Calu3 (cell line): ENCODE data around the gene DMD. TPM values are rescaled to one million over a fixed set of nuclear protein-coding genes. Genes with fewer than 3 reads are reported as not detected.

Experiments used
- BruUV-seq: library from RNA; stranded (reverse); fragments of 400-500 nt; replicated peaks from 2 replicates; lab custom pipeline; 2021; lab: Mats Ljungman, UMichigan
- CTCF ChIA-PET: fragments of 300-600 bp; sonication (Branson Sonifier 250); formaldehyde crosslinking; loops from one replicate; lab custom pipeline; 2022; ENCODE audit warnings: antibody characterized with exemption; lab: Charles Lee
- DNase-seq: peaks from one replicate; pipeline ENCODE4 v3.0.0; 2022
- H3K27ac Mint-ChIP-seq: one replicate; pipeline ENCODE4 v1.8.0; 2022; ENCODE audit warnings: mixed read lengths; ENCODE audit not compliant: unreplicated experiment
- H3K27me3 Mint-ChIP-seq: one replicate; pipeline ENCODE4 v1.8.0; 2022; ENCODE audit warnings: mixed read lengths; ENCODE audit not compliant: unreplicated experiment
- H3K36me3 Mint-ChIP-seq: one replicate; pipeline ENCODE4 v1.8.0; 2022; ENCODE audit warnings: mild to moderate bottlenecking, moderate library complexity, mixed read lengths; ENCODE audit not compliant: insufficient read depth, unreplicated experiment
- H3K4me1 Mint-ChIP-seq: one replicate; pipeline ENCODE4 v1.8.0; 2022; ENCODE audit warnings: mild to moderate bottlenecking, low read depth, mixed read lengths; ENCODE audit not compliant: unreplicated experiment
- H3K4me3 Mint-ChIP-seq: one replicate; pipeline ENCODE4 v1.8.0; 2022; ENCODE audit warnings: mild to moderate bottlenecking, low read depth, moderate library complexity, mixed read lengths; ENCODE audit not compliant: unreplicated experiment
- H3K9me3 Mint-ChIP-seq: one replicate; pipeline ENCODE4 v1.8.0; 2022; ENCODE audit warnings: low read depth, mixed read lengths; ENCODE audit not compliant: unreplicated experiment
- intact Hi-C: fragments of 100-400 bp; cut with micrococcal nuclease; formaldehyde crosslinking; loops from one replicate; pipeline ENCODE4 v1.10.0; 2022; ENCODE audit not compliant: unreplicated experiment
- total RNA-seq: library from RNA; stranded (reverse); gene quantifications from 2 replicates; pipeline ENCODE4 v1.2.3, GENCODE V29; 2022
- TF ChIP-seq, protein P1 (sequence below): fragments of 200-600 bp; IDR thresholded peaks from one replicate; pipeline ENCODE4 v1.8.0; 2022; ENCODE audit warnings: antibody characterized with exemption; ENCODE audit not compliant: unreplicated experiment

Gene DMD
- total RNA-seq, 1 experiment from 2014 or later, result 11.6 TPM

DNA sequence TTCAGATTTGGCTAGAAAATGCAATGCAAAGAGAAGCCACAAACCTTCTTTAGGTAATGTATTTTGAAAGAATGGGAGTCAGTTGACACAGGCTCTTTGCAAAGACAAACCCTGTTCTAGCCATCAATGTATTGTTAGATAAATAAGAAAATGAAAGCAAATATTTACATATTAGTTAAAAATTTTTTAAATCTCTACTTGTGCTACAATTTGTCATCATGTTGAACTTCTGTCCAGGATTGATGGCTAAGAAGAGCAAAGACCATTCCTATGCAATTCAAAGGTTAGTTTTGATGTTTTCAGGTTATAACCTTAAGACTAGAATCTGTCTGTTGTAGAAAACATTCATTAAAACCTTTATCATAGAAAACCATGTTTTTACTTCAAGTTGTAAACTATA, 1350.7 kb downstream of the DMD start:
- Mint-ChIP-seq H3K9me3 (no peaks in the 10 kb centered on the region), H3K36me3 (no peaks in the 10 kb centered on the region), H3K27me3 (no peaks in the 10 kb centered on the region), H3K27ac (no peak overlapping the region), H3K4me1 (no peaks in the 10 kb centered on the region), H3K4me3 (no peak overlapping the region)
- TF ChIP-seq, protein P1, sequence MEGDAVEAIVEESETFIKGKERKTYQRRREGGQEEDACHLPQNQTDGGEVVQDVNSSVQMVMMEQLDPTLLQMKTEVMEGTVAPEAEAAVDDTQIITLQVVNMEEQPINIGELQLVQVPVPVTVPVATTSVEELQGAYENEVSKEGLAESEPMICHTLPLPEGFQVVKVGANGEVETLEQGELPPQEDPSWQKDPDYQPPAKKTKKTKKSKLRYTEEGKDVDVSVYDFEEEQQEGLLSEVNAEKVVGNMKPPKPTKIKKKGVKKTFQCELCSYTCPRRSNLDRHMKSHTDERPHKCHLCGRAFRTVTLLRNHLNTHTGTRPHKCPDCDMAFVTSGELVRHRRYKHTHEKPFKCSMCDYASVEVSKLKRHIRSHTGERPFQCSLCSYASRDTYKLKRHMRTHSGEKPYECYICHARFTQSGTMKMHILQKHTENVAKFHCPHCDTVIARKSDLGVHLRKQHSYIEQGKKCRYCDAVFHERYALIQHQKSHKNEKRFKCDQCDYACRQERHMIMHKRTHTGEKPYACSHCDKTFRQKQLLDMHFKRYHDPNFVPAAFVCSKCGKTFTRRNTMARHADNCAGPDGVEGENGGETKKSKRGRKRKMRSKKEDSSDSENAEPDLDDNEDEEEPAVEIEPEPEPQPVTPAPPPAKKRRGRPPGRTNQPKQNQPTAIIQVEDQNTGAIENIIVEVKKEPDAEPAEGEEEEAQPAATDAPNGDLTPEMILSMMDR, result no peak
- BruUV-seq, result no TSS peak
- intact Hi-C loops, result no loop called here
- CTCF ChIA-PET, result no interaction called here
- no peak for DNase-seq

DNA sequence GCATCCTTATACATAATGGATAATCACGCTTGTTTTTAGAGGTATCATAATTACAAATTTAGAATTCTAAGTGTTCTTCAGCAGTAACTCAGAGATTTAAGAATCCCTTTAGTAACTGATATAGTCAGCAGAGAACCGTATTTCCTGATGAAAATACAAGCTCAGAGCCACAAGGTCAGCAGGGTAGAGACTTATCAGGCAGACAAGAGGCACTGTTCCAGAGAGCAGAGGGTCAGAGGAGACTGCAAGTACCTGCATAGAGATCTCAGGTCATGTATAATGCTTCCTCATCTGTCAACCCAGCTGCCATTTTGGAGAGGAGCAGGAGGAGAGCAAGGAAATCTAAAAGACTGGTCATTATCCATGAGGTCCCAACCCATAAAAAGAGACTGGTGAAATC, 1352.4 kb downstream of the DMD start:
- intact Hi-C loops, result no loop called here
- Mint-ChIP-seq H3K36me3 (no peaks in the 10 kb centered on the region), H3K4me3 (no peak overlapping the region), H3K27me3 (no peaks in the 10 kb centered on the region), H3K27ac (no peak overlapping the region), H3K9me3 (no peaks in the 10 kb centered on the region), H3K4me1 (no peaks in the 10 kb centered on the region)
- no TSS peak for BruUV-seq
- TF ChIP-seq, protein P1, result no peak
- CTCF ChIA-PET, result no interaction called here
- no peak for DNase-seq

DNA sequence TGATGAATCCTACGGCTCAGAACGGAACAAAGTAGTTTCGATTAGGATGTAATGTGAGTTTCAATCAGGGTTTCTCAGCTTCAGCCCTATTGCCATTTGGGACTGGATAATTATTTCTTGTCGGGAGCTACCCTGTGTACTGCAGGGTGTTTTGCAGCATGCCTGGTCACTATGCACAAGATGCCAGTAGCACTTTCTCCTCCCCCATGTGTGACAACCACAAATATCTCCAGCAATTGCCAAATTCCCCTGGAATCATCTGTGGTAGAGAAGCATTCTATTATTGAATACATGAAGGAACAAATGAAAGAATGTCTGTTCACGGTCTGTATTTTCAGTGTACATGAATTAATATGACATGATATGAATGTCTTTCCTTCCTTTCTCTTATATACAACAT, 1356.6 kb downstream of the DMD start:
- no peaks in the 10 kb centered on the region for H3K4me1 Mint-ChIP-seq
- no peaks in the 10 kb centered on the region for H3K36me3 Mint-ChIP-seq
- CTCF ChIA-PET, result no interaction called here
- TF ChIP-seq, protein P1, result no peak
- intact Hi-C loops, result no loop called here
- no TSS peak for BruUV-seq
- H3K27me3 Mint-ChIP-seq, result no peaks in the 10 kb centered on the region
- H3K27ac Mint-ChIP-seq, result no peak overlapping the region
- no peak for DNase-seq
- no peak overlapping the region for H3K4me3 Mint-ChIP-seq
- H3K9me3 Mint-ChIP-seq, result peaks cover 5% of the 10 kb centered on the region

DNA sequence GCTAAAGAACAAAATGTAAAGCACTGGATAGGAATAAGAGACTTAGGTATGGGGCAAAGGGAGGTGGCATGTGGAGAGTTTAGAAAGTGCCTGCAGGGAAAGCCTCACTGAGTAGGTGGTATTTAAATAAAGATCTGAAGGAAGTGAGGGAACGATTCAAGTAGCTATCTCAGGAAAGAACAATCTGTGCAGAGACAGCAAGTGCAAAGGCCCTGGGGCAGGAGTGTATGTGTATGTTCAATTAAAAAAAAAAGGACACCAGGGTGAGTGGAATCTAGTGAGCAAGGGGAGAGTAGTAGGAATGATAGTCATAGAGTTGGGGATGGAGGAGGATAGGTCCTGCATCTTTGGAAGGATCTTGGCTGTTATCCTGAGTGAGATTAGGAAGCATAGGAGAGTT, 1359.6 kb downstream of the DMD start:
- TF ChIP-seq, protein P1, result no peak
- Mint-ChIP-seq H3K4me3 (no peak overlapping the region), H3K27ac (no peak overlapping the region), H3K9me3 (peaks cover 5% of the 10 kb centered on the region), H3K4me1 (no peaks in the 10 kb centered on the region), H3K36me3 (no peaks in the 10 kb centered on the region), H3K27me3 (no peaks in the 10 kb centered on the region)
- no peak for DNase-seq
- intact Hi-C loops, result no loop called here
- CTCF ChIA-PET, result no interaction called here
- no TSS peak for BruUV-seq
